HUES64 (cell line): ENCODE results near the gene MAPKAPK5.
A peak's percentile ranks its signal among the peaks of the same experiment; 100 is the strongest.
"Not testable (repeated sequence)": the region's sequence is repeated elsewhere in the genome, so short reads cannot be mapped to it uniquely, and the experiment has no call there.

ENCODE experiments used
- H3K27ac ChIP-seq: 2 replicates; pipeline ENCODE4 v1.7.0; 2013; ENCODE audit warnings: low read depth, low read length, inconsistent platforms
- H3K27me3 ChIP-seq: 2 replicates; pipeline ENCODE4 v1.6.1; 2013; ENCODE audit warnings: mild to moderate bottlenecking, low read length; ENCODE audit not compliant: insufficient read depth
- H3K36me3 ChIP-seq: 2 replicates; pipeline ENCODE4 v1.6.1; 2013; ENCODE audit warnings: mild to moderate bottlenecking, low read length; ENCODE audit not compliant: insufficient read depth
- H3K4me1 ChIP-seq: 2 replicates; pipeline ENCODE4 v1.6.1; 2013; ENCODE audit warnings: mild to moderate bottlenecking, low read length, moderate library complexity; ENCODE audit not compliant: insufficient read depth
- H3K4me3 ChIP-seq: 2 replicates; pipeline ENCODE4 v1.5.1; 2013; ENCODE audit warnings: mild to moderate bottlenecking, low read length, moderate library complexity
- H3K9ac ChIP-seq: 2 replicates; pipeline ENCODE4 v1.6.1; 2013; ENCODE audit warnings: mild to moderate bottlenecking, low read depth, low read length
- H3K9me3 ChIP-seq: 2 replicates; pipeline ENCODE4 v1.6.1; 2013; ENCODE audit warnings: low read depth, low read length; ENCODE audit not compliant: insufficient read depth
- WGBS: fragments of 150-250, 120-280 bp; methylation state at CpG from one replicate; pipeline ENCODE4 v1.1.7; 2013; ENCODE audit warnings: missing lambda C conversion rate; 5-methylcytosine and 5-hydroxymethylcytosine counted together

The MAPKAPK5 gene

DNA sequence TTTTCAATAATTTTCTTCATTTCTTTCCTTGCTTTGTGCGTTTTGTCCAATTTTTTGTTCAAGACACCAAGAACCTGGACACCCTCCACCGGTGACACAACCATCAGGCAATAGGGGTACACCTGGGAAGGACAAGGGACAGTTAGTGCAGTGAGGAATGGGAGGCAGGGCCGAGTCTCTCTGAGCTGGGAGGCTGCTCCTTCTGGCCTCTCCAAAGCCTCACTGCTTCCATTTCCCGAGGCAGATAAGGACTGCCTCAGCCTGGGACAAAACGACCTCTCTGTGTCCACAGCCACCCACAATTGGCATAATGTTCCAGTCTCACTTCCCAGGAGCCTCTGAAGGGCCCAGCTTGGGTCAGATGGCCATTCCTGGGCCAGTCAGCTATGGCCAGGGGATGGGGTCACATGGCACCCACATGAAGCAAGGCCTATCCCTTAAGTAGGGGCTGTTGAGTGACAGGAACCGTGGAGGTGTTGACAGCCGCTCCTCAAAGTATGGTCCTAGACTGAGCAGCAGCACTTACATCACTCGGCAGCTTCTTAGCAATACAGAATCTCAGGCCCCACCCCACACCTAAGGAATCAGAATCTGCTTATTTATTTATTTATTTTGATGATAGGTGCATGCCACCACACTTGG lies 13.6 kb upstream of the MAPKAPK5 start:
- no peaks in the 10 kb centered on the region for H3K27me3 ChIP-seq
- H3K9ac ChIP-seq: no peak overlapping the region
- no peak overlapping the region for H3K27ac ChIP-seq
- H3K36me3 ChIP-seq: no peaks in the 10 kb centered on the region
- no peaks in the 10 kb centered on the region for H3K9me3 ChIP-seq
- no peaks in the 10 kb centered on the region for H3K4me1 ChIP-seq
- 91% methylated on average over 8 of the region's 8 CpGs for WGBS
- no peak overlapping the region for H3K4me3 ChIP-seq

DNA sequence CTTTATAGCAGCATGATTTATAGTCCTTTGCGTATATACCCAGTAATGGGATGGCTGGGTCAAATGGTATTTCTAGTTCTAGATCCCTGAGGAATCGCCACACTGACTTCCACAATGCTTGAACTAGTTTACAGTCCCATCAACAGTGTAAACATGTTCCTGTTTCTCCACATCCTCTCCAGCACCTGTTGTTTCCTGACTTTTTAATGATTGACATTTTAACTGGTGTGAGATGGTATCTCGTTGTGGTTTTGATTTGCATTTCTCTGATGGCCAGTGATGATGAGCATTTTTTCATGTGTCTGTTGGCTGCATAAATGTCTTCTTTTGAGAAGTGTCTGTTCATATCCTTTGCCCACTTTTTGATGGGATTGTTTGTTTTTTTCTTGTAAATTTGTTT lies 12.4 kb upstream of the MAPKAPK5 start:
- 100% methylated on average over 1 of the region's 3 CpGs for WGBS
- H3K9ac ChIP-seq, H3K9me3 ChIP-seq, H3K27ac ChIP-seq, H3K4me3 ChIP-seq, H3K4me1 ChIP-seq, H3K36me3 ChIP-seq, H3K27me3 ChIP-seq: not testable (repeated sequence)

DNA sequence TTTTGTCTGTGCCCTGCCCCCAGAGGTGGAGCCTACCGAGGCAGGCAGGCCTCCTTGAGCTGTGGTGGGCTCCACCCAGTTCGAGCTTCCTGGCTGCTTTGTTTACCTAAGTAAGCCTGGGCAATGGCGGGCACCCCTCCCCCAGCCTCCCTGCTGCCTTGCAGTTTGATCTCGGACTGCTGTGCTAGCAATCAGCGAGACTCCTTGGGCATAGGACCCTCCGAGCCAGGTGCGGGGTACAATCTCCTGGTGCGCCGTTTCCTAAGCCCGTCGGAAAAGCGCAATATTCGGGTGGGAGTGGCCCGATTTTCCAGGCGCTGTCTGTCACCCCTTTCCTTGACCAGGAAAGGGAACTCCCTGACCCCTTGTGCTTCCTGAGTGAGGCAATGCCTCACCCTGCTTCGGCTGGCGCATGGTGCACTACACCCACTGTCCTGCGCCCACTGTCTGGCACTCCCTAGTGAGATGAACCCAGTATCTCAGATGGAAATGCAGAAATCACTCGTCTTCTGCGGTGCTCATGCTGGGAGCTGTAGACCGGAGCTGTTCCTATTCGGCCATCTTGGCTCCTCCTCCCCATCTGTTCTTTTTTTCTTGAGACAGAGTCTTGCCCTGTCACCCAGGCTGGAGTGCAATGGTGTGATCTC lies 7.2 kb upstream of the MAPKAPK5 start:
- not testable (repeated sequence) for H3K4me3 ChIP-seq, H3K27ac ChIP-seq, H3K36me3 ChIP-seq, H3K27me3 ChIP-seq, H3K9ac ChIP-seq, H3K4me1 ChIP-seq, H3K9me3 ChIP-seq
- WGBS: 68% methylated on average over 22 of the region's 22 CpGs

DNA sequence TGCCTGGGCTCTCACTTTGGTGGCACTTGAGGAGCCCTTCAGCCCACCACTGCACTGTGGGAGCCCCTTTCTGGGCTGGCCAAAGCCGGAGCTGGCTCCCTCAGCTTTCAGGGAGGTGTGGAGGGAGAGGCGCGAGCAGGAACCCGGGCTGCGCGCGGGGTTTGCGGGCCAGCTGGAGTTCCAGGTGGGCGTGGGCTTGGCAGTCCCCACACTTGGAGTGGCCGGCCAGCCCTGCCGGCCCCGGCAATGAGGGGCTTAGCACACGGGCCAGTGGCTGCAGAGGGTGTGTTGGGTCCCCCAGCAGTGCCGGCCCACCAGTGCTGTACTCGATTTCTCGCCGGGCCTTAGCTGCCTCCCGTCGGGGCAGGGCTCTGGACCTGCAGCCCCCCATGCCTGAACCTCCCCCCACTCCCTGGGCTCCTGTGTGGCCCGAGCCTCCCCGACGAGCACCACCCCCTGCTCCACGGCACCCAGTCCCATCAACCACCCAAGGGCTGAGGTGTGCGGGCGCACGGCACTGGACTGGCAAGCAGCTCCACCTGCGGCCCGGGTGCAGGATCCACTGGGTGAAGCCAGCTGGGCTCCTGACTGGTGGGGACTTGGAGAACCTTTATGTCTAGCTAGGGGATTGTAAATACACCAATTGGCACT lies 6.4 kb upstream of the MAPKAPK5 start:
- H3K4me1 ChIP-seq, H3K9ac ChIP-seq, H3K9me3 ChIP-seq, H3K27ac ChIP-seq, H3K27me3 ChIP-seq, H3K4me3 ChIP-seq: not testable (repeated sequence)
- WGBS: 96% methylated on average over 28 of the region's 28 CpGs
- H3K36me3 ChIP-seq: peaks cover 14% of the 10 kb centered on the region

DNA sequence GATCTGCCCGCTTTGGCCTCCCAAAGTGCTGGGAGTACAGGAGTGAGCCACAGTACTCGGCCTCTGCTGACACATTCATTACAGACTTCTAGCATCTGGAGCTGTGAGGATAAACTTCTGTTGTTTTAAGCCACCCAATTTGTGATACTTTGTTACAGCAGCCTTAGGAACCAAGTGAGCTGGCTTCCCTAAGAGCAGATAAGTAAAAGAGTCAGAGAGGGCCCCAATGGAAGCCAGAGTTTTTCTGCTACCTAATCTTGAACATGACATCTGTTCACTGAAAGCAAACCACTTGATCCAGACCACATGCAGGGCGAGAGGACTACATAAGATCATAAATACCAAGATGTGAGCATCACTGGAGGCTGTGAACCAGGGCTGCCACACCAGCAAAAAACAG lies 3.7 kb upstream of the MAPKAPK5 start:
- H3K27me3 ChIP-seq: no peaks in the 10 kb centered on the region
- WGBS: 96% methylated on average over 3 of the region's 3 CpGs

DNA sequence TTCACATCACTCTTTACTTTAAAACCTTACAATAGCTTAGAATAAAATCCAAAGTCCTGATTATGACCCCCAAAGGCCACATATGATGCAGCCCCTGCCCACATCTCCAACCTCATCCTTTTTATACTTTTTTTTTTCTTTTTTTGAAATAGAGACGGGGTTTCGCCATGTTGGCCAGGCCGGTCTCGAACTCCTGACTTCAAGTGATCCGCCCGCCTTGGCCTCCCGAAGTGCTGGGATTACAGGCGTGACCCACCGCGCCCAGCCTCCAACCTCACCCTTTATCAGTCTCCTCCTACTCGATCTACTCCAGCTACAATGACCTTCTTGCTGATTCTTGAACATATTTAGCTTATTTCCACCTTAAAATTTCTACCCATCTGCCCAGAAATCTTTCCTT lies 1.2 kb upstream of the MAPKAPK5 start:
- H3K27ac ChIP-seq: no peak overlapping the region
- H3K9ac ChIP-seq: peak overlapping the region; percentile 99
- peaks cover 7% of the 10 kb centered on the region; the same call in 1 of the 2 replicates for H3K4me1 ChIP-seq
- H3K9me3 ChIP-seq: no peaks in the 10 kb centered on the region
- 49% methylated on average over 11 of the region's 11 CpGs for WGBS
- H3K36me3 ChIP-seq: peaks cover 24% of the 10 kb centered on the region
- H3K27me3 ChIP-seq: no peaks in the 10 kb centered on the region
- peak overlapping the region; percentile 100 for H3K4me3 ChIP-seq

More for the DNA sequence above, 3.7 kb upstream of the MAPKAPK5 start:
- no peak overlapping the region for H3K4me3 ChIP-seq
- no peaks in the 10 kb centered on the region for H3K9me3 ChIP-seq
- H3K36me3 ChIP-seq: peaks cover 14% of the 10 kb centered on the region
- H3K27ac ChIP-seq: no peak overlapping the region
- no peak overlapping the region for H3K9ac ChIP-seq
- peaks cover 7% of the 10 kb centered on the region; the same call in 1 of the 2 replicates for H3K4me1 ChIP-seq

DNA sequence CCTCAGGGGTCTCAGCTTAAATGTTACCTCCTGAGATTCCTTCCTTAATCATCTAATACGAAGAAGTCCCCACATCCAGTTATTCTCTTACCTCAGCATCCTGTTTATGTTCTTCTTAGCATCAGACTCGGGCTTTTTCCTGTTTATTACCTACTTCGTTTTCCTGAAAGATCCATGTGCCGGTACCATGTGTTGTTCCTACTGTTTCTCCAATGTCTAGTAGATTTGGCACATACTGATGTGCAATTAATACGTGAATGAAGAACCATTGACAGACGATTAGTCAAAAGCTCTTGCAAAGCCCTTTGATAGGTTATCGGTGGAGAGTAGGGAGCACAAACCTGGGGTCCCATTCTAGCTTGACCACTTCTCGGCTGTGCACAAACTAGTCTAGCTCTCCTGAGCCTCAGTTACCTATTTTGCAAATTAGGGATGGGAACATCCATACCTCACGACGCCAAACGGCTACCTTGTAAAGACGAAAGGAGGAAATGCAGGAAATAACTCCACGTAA lies 735 bp upstream of the MAPKAPK5 start:
- Histone ChIP-seq H3K4me1 (peaks cover 7% of the 10 kb centered on the region; the same call in 1 of the 2 replicates), H3K9ac (peak overlapping the region; percentile 99), H3K9me3 (no peaks in the 10 kb centered on the region), H3K4me3 (peak overlapping the region; percentile 100), H3K27ac (peak overlapping the region; percentile 93), H3K27me3 (no peaks in the 10 kb centered on the region), H3K36me3 (peaks cover 29% of the 10 kb centered on the region)
- WGBS: 1% methylated on average over 13 of the region's 13 CpGs

DNA sequence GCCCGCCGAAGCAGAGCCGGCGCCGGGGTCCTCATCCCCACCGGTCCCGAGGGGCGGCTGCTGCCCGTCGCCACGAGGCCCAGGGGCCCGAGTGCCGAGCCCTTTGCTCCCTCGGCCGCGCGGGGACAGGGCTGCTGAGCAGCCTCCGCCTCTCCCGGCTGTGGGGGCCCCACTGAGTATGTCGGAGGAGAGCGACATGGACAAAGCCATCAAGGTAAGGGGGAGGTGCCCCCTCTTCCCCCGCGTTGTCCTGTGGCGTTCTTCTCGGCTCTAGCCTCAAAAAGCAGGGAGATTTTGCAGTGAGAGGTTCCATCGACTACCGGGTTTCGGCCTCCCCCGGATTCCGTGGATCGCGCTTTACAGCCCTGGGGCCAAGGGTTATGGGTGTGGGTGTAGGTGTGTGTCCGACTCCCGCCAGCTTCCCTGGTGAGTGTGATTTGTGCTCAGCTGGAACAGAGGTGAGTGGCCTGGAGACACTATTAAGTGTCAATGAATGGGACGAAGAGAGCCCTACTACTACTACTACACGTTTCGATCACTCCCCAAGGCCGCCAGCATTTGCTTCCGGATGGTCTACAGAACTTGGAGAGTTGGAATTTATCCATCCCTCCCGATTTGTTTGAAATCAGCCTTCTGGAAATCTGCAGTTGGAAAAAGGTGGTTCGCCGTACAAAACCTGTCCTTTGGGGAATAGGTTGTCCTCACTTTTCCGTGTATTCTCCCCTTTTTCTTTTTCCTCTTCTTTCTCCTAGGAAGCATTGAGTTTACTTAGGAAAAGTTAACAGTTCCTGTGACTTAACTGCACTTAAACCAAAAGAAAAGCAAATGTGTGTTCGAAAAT lies 748 bp downstream of the MAPKAPK5 start:
- Histone ChIP-seq H3K9ac (peak overlapping the region; percentile 99), H3K9me3 (no peaks in the 10 kb centered on the region), H3K4me1 (peaks cover 7% of the 10 kb centered on the region; the same call in 1 of the 2 replicates), H3K27ac (peak overlapping the region; percentile 93), H3K27me3 (no peaks in the 10 kb centered on the region), H3K36me3 (peaks cover 38% of the 10 kb centered on the region), H3K4me3 (peak overlapping the region; percentile 100)
- 5% methylated on average over 42 of the region's 44 CpGs for WGBS

DNA sequence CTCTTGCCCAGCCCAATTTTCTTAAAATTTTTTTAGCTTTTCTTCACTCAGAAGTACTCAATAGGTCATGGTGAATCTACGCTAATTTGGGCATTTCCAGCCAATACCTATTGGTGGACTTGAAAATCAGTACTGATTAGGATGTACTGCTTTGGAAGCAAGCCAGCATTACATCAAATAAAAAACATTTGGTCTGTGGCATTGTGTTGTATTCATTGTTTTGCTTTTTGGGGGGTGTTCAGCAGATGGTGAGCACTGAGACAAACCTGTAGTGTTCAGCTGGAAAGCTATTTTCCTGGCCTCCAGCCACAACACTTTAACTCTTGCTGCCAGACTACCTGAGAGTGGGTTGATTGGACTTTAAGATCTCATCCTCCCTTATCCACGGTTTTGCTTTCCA lies 4.0 kb downstream of the MAPKAPK5 start:
- Histone ChIP-seq H3K9me3 (no peaks in the 10 kb centered on the region), H3K36me3 (peaks cover 38% of the 10 kb centered on the region), H3K27me3 (no peaks in the 10 kb centered on the region), H3K27ac (no peak overlapping the region), H3K4me3 (no peak overlapping the region), H3K9ac (no peak overlapping the region), H3K4me1 (no peaks in the 10 kb centered on the region)
- 100% methylated on average over 1 of the region's 2 CpGs for WGBS

DNA sequence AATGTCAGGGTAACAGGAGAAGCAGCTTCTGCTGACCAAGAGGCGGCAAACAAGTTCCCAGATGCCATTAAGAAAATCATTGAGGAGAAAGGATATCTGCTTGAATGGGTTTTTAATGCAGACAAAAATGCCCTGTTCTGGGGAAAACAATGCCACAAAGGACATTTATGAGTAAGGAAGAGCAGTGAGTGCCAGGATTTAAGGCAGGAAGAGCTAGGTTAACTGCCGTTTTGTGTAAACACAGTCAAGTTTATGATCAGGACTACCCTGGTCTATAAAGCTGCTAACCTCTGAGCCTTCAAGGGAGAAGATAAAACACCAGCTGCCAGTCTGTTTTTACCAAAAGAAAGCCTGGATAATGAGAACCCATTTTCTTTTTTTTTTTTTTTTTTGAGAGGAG lies 8.5 kb downstream of the MAPKAPK5 start:
- Histone ChIP-seq H3K9me3 (no peaks in the 10 kb centered on the region), H3K4me3 (no peak overlapping the region), H3K9ac (no peak overlapping the region), H3K4me1 (no peaks in the 10 kb centered on the region), H3K27me3 (no peaks in the 10 kb centered on the region), H3K36me3 (peaks cover 45% of the 10 kb centered on the region), H3K27ac (no peak overlapping the region)
- WGBS: 97% methylated on average over 2 of the region's 2 CpGs
